Neural cell (in vitro differentiated cells): ENCODE data around the gene ZFAND2A.

Experiments
- TAF1 ChIP-seq: IDR thresholded peaks from 2 replicates; pipeline ENCODE4 v1.6.1; 2012; ENCODE audit warnings: low read depth
- TF ChIP-seq, protein P1 (sequence below): fragments of 450-650 bp; IDR thresholded peaks from 2 replicates; pipeline ENCODE4 v1.5.1; 2014; ENCODE audit warnings: antibody characterized with exemption, mild to moderate bottlenecking, moderate library complexity; ENCODE audit not compliant: poor library complexity, severe bottlenecking

GRCh38 chr7:1149351-1149794, 10.6 kb downstream of the ZFAND2A start:
- TF ChIP-seq TAF1, result no peak
- TF ChIP-seq, protein P1, sequence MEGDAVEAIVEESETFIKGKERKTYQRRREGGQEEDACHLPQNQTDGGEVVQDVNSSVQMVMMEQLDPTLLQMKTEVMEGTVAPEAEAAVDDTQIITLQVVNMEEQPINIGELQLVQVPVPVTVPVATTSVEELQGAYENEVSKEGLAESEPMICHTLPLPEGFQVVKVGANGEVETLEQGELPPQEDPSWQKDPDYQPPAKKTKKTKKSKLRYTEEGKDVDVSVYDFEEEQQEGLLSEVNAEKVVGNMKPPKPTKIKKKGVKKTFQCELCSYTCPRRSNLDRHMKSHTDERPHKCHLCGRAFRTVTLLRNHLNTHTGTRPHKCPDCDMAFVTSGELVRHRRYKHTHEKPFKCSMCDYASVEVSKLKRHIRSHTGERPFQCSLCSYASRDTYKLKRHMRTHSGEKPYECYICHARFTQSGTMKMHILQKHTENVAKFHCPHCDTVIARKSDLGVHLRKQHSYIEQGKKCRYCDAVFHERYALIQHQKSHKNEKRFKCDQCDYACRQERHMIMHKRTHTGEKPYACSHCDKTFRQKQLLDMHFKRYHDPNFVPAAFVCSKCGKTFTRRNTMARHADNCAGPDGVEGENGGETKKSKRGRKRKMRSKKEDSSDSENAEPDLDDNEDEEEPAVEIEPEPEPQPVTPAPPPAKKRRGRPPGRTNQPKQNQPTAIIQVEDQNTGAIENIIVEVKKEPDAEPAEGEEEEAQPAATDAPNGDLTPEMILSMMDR, result no peak
